HepG2 (cell line): ENCODE measurements around the gene ARF4. TPM values are rescaled to one million over a fixed set of nuclear protein-coding genes. Genes with fewer than 3 reads are reported as not detected.

Experiments used
- DMTF1 ChIP-seq: sonication (generic); formaldehyde crosslinking; IDR thresholded peaks from 2 replicates; pipeline ENCODE4 v1.4.0; 2020; ENCODE audit warnings: mild to moderate bottlenecking, missing genetic modification reagents
- HDAC1 ChIP-seq: sonication (generic); formaldehyde crosslinking; IDR thresholded peaks from 2 replicates; pipeline ENCODE4 v1.5.1; 2020; ENCODE audit warnings: mild to moderate bottlenecking, missing genetic modification reagents
- ZNF562 ChIP-seq: sonication (generic); formaldehyde crosslinking; IDR thresholded peaks from 2 replicates; pipeline ENCODE4 v1.8.0; 2022; ENCODE audit warnings: missing genetic modification reagents, borderline replicate concordance
- polyA plus RNA-seq, 8 experiments: library from polyadenylated mRNA; depleted of rRNA in 3 of 8; stranded (reverse) in 7 of 8; unstranded in 1 of 8; fragments of >200 nt; fragmentation: Illumina TruSeq in 4 of 8; extraction: Trizol in 4 of 8; gene quantifications; 2 replicates each; pipeline versions ENCODE4 v1.2.1 to v1.2.3, GENCODE V29; 2011 to 2016; ENCODE audit warnings: low read depth in 4 of 8, missing spikeins in 1 of 8, mixed read lengths in 1 of 8; ENCODE audit not compliant: insufficient read depth in 1 of 8
- total RNA-seq, 5 experiments: library from RNA; depleted of rRNA; stranded (reverse); fragments of >200 nt; fragmentation: Illumina TruSeq; extraction: Trizol; gene quantifications; 2 replicates each; pipeline ENCODE4 v1.2.3, GENCODE V29; 2016; ENCODE audit warnings: low read depth in 1 of 5
- TF ChIP-seq, protein P1 (sequence below): sonication (generic); formaldehyde crosslinking; IDR thresholded peaks from 2 replicates; pipeline ENCODE4 v1.8.0; 2022; ENCODE audit warnings: mild to moderate bottlenecking, missing genetic modification reagents
- TF ChIP-seq, protein P2 (sequence below), 2 experiments: sonication (generic) in 1 of 2; formaldehyde crosslinking in 1 of 2; IDR thresholded peaks; 2 replicates each; pipeline versions ENCODE4 v1.4.0 to v1.6.1; 2018 to 2020; ENCODE audit warnings: missing genetic modification reagents in 2 of 2, borderline replicate concordance in 1 of 2, low read depth in 1 of 2, mild to moderate bottlenecking in 1 of 2, missing biosample characterization in 1 of 2
- TF ChIP-seq, protein P3 (sequence below): conservative IDR thresholded peaks from 2 replicates; pipeline ENCODE4 v1.6.1; 2018; ENCODE audit warnings: missing genetic modification reagents
- TF ChIP-seq, protein P4 (sequence below), 2 experiments: fragments of 450-650 bp in 1 of 2; sonication (generic) in 1 of 2; formaldehyde crosslinking in 1 of 2; IDR thresholded peaks; 2 replicates each; pipeline versions ENCODE4 v1.6.1 to v1.8.0; 2016 to 2022; ENCODE audit warnings: antibody characterized with exemption in 1 of 2, mild to moderate bottlenecking in 1 of 2, missing genetic modification reagents in 1 of 2

Gene ARF4
- total and polyA plus RNA-seq, 2 of the 13 experiments (the other 11 are each of a cell fraction or from before 2014, with no cell fraction given), result 184 to 250 TPM

- TF ChIP-seq, protein P1, sequence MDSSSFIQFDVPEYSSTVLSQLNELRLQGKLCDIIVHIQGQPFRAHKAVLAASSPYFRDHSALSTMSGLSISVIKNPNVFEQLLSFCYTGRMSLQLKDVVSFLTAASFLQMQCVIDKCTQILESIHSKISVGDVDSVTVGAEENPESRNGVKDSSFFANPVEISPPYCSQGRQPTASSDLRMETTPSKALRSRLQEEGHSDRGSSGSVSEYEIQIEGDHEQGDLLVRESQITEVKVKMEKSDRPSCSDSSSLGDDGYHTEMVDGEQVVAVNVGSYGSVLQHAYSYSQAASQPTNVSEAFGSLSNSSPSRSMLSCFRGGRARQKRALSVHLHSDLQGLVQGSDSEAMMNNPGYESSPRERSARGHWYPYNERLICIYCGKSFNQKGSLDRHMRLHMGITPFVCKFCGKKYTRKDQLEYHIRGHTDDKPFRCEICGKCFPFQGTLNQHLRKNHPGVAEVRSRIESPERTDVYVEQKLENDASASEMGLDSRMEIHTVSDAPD (CRISPR knock-in tag), result no peak
- TF ChIP-seq, protein P2, sequence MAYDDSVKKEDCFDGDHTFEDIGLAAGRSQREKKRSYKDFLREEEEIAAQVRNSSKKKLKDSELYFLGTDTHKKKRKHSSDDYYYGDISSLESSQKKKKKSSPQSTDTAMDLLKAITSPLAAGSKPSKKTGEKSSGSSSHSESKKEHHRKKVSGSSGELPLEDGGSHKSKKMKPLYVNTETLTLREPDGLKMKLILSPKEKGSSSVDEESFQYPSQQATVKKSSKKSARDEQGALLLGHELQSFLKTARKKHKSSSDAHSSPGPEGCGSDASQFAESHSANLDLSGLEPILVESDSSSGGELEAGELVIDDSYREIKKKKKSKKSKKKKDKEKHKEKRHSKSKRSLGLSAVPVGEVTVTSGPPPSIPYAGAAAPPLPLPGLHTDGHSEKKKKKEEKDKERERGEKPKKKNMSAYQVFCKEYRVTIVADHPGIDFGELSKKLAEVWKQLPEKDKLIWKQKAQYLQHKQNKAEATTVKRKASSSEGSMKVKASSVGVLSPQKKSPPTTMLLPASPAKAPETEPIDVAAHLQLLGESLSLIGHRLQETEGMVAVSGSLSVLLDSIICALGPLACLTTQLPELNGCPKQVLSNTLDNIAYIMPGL (CRISPR knock-in tag; IDR thresholded peaks at IDR 0.05; ENCODE audit: borderline replicate concordance in 1 of 2, low read depth in 1 of 2), result peak in 1 of 2 experiments; percentile 64; a peak in 2 of 4 replicates
- TF ChIP-seq HDAC1 (CRISPR knock-in tag) (0 out of 2 replicates have a peak, but pooled peaks have one; percentile 44), ZNF562 (no peak), DMTF1 (CRISPR knock-in tag) (no peak; the same call in 1 of the 2 replicates)
- TF ChIP-seq, protein P3, sequence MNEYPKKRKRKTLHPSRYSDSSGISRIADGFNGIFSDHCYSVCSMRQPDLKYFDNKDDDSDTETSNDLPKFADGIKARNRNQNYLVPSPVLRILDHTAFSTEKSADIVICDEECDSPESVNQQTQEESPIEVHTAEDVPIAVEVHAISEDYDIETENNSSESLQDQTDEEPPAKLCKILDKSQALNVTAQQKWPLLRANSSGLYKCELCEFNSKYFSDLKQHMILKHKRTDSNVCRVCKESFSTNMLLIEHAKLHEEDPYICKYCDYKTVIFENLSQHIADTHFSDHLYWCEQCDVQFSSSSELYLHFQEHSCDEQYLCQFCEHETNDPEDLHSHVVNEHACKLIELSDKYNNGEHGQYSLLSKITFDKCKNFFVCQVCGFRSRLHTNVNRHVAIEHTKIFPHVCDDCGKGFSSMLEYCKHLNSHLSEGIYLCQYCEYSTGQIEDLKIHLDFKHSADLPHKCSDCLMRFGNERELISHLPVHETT (CRISPR knock-in tag), result no peak
- TF ChIP-seq, protein P4, sequence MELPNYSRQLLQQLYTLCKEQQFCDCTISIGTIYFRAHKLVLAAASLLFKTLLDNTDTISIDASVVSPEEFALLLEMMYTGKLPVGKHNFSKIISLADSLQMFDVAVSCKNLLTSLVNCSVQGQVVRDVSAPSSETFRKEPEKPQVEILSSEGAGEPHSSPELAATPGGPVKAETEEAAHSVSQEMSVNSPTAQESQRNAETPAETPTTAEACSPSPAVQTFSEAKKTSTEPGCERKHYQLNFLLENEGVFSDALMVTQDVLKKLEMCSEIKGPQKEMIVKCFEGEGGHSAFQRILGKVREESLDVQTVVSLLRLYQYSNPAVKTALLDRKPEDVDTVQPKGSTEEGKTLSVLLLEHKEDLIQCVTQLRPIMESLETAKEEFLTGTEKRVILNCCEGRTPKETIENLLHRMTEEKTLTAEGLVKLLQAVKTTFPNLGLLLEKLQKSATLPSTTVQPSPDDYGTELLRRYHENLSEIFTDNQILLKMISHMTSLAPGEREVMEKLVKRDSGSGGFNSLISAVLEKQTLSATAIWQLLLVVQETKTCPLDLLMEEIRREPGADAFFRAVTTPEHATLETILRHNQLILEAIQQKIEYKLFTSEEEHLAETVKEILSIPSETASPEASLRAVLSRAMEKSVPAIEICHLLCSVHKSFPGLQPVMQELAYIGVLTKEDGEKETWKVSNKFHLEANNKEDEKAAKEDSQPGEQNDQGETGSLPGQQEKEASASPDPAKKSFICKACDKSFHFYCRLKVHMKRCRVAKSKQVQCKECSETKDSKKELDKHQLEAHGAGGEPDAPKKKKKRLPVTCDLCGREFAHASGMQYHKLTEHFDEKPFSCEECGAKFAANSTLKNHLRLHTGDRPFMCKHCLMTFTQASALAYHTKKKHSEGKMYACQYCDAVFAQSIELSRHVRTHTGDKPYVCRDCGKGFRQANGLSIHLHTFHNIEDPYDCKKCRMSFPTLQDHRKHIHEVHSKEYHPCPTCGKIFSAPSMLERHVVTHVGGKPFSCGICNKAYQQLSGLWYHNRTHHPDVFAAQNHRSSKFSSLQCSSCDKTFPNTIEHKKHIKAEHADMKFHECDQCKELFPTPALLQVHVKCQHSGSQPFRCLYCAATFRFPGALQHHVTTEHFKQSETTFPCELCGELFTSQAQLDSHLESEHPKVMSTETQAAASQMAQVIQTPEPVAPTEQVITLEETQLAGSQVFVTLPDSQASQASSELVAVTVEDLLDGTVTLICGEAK (IDR thresholded peaks at IDR 0.05), result no peak
- TF ChIP-seq, protein P4 (CRISPR knock-in tag; IDR thresholded peaks at IDR 0.05), result no peak
Observed at GRCh38 chr3:57596495-57597126, 533 bp downstream of the ARF4 start (continued).
